HG02852 (cell line): ENCODE data around the gene GGA1.

ENCODE experiments used
- ATAC-seq: cut with Tn5 transposase; IDR thresholded peaks from one replicate; pipeline ENCODE4 v1.9.1; 2021; ENCODE audit warnings: mild to moderate bottlenecking, moderate library complexity; ENCODE audit not compliant: unreplicated experiment

The GGA1 gene

DNA sequence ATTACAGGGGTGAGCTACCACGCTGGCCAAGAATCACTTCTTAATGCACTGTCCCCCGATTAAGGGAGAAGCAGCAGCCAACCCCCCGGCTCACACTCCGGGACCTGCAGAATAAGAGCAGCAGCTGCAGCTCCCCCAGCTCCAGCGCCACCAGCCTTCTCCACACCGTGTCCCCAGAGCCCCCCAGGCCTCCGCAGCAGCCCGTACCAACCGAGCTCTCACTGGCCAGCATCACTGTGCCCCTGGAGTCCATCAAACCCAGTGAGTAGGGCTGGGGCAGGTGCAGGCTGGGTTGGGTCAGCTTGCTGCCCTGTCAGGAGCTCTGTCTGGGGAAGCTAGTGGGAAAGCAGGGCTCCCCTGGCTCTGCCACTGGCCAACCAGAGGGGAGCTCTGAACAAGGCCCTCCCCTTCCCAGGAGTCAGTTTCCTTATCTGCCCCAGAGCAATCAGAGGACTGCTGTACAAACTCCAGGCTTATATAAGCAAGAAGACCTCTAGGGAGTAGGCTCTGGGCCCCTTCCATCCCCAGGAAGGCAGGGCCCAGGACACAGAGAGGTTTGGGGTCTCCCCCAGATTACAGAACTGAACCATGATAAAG, 22.3 kb downstream of the GGA1 start:
- no peak for ATAC-seq

DNA sequence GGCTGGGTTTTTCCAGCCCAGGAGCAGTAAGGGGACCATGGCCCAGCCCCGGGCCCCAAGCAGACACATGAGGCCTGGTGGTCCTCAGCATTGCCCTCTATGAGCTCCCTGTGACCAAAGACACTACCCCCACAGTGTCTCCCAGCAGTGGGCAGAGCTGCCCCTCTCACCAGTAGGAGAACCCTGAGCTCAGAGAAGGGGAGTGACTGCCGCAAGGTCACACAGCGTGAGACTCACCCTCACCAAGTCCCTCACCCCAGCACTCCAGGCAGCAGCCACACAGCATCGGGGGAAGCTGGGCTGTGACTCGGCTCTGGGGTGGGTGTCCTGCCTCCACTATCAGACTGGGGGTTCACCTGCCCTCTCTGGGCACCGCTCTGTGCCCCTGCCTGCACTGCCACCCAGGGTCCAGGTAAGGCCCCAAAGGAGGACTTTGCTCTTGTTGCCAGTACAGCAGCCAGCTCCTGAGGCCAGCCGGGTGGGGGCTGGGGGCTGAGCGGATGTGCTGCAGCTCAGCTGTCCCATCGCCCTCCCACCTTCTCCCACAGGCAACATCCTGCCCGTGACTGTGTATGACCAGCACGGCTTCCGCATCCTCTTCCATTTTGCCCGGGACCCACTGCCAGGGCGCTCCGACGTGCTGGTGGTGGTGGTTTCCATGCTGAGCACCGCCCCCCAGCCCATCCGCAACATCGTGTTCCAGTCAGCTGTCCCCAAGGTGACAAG, 23.0 kb downstream of the GGA1 start:
- ATAC-seq, result no peak

- ATAC-seq, result peak; percentile 6
These were observed 23.8 kb downstream of the GGA1 start for GRCh38 chr22:37632174-37633088.

DNA sequence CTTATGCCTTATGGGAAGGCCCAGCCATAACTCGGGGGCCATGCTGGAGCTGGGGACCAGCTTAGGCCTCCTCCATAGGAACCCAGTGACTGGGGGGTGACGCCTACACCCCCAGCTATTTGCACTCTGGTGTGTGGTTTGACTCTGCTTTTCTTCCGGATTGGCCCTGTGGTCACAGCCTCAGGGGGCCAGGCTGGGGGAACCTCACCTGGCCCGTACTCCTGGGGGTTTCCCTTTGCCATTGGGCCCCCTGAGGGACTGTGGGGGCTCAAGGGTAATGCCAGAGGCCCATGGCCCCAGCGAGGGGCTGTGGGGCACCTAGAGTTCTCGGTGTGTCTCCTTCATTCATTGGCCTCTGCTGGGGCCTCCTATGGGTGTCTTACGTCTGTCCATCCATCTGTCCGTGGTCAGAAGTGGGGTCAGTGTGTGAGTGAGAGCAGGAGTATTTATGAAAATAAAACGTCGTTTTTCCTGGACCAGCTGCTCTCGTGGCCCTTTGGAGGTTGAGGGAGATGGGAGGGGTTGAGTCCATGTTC, 24.5 kb downstream of the GGA1 start:
- peak; percentile 58 for ATAC-seq

GRCh38 chr22:37633625-37634416, 25.2 kb downstream of the GGA1 start:
- peak; percentile 52 for ATAC-seq

DNA sequence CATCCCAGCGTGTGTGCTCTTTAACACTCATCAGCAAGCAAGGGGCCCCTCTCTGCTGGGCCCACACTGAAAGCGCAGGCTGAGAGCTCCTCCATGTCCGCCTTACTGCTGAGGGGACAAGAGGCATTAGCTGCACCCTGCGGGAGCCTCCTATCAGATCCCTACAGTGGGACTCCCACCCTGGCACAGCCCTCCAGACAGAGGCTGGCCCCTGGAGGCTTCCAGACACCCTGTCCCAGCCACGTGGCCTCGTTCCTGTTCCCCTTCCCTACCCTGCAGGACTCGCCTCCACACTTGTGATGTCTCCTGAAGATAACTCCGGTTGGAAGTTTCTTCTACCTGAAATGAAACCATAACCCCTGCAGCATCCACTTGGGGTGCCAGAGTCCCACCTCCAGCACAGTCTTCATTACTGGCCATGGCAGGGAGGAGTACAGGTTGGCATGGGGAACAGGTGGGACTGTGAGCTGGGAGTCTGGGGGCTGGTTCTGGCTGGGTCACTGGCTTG, 25.8 kb downstream of the GGA1 start:
- ATAC-seq, result no peak

- ATAC-seq, result no peak
These were observed 26.5 kb downstream of the GGA1 start for GRCh38 chr22:37635157-37635556.

DNA sequence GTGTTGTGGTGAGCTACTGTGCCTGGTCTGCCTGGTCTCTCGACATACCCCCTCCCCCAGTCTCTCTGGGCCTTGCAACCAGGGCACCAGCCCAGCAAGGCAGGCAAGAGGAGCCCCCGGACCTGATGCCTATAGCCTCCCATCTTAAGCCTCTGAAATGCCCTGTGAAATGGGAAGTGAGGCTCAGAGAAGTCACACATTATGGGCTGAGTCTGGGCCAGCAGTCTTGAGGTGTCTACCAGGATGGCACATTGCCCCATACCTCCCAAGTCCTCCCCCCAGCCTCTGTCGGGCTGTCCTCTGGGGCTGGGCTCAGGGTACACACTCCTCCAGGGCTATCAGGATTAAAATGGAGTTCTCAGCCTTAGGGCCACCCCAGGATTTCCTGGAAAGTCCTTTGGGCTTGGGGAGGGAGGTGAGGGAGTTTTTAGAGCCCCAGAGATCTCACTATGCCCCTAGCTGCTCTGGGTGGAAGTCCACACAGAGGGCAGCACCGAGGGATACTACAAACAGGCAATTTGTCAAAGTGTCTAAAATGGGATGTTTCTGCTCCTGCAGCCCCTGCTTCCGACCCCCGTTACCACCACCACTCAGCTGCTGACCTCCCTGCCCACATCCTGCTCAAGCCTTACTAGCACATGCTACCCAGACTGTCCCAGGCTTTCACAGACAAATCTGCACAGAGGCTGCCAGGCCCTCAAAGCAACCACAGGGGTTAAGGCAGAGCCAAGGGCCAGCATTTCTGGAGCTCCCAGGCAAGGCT, 27.7 kb downstream of the GGA1 start:
- no peak for ATAC-seq

- ATAC-seq, result no peak
These were observed 28.3 kb downstream of the GGA1 start for GRCh38 chr22:37636949-37637273.

DNA sequence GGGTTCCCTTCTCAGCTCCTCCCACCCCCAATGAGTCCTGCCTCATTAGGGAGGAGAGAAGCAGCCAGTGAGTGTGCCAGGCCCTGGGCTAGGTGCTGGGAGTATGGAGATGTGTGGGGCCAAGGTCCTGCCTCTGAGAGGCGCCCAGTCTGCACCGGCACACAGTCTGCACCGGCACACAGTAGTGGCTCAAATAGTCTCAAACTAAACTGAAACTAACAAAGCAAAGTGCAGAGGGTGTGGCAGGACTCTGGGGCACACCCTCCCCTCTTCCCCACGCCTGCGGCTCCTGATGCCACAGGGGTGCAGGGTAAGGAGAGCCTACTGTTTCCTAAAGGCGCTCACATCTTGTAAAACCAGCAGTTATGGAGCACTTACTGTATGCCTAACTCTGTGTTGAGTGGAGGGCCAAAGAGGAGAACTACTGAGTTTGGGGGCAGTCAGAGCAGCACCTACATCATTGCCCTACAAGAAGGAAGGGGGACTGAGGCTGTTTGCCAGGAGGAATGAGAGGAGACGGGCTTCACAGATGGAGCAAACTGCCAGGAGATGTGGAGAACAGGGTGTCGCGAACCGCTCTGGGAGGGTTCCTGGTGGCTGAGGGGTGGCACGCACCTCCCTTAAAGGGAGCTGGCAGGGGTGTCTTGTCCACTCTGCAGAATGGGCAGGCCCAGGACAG, 29.9 kb downstream of the GGA1 start:
- ATAC-seq, result no peak

DNA sequence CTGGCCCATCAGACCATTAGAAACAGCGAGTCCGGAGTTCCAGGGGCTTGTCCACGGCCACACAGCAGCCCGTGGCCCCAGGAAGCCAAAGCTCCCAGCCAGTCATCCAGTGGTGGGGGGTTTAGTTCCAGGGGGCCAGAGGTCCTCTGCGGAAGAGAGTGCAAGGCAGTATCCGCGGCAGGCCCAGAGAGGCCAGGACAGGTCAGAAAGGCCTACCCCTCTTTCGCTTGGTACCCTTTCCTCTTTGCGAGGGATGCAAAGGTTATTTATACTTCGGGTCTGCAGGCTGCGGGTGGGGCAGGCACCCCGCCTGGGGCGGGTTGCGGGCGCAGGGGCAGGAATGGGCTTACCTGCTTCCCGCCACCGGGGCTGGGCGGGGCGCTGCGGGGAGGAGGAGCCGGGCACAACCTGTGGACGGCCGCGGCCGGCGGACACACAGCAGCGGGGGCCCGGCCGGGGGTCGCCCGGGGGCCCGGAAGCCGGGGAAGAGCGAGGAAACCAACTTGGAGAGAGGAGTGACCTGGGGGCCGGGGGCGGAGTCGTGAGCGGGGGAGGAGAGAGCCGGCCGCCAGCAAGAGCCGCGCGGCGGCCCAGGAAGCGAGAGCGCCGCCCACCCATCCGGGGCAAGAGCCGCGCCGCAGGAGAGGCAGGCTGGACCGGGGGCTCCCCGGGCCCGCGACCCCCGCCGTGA, 30.6 kb downstream of the GGA1 start, which contains the start of gene SH3BP1:
Gene SH3BP1 (plus strand): TSS at position 600 of the 691 bp plus-strand sequence. CDS start 119 bp downstream, outside the sequence.
- no peak for ATAC-seq

GRCh38 chr22:37639771-37640590, 31.3 kb downstream of the GGA1 start:
- ATAC-seq, result no peak

- no peak for ATAC-seq
These were observed 32.2 kb downstream of the GGA1 start for GRCh38 chr22:37640591-37641560.

- no peak for ATAC-seq
These were observed 32.9 kb downstream of the GGA1 start for GRCh38 chr22:37641561-37641949.

GRCh38 chr22:37643225-37643847, 34.7 kb downstream of the GGA1 start:
- ATAC-seq, result peak; percentile 48

DNA sequence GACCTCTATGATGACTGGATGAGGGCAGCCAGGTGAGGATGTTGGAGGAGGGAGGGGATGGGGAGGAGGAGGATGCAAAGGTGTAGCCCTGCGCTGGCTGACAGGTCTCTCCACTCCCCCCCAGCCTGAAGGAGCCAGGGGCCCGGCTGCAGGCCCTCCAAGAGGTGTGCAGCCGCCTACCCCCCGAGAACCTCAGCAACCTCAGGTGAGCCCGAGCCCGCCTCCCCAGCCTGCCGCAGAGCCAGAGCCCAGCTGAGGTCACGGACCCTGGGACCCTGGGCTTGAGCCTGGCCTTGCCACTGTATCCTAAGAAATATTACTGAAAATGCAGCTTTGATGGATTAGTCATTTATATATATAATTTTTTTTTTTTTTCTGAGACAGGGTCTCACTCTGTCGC, 38.7 kb downstream of the GGA1 start:
- no peak for ATAC-seq
